Stimulated activated CD4-positive, alpha-beta T cell treated with anti-CD3 and anti-CD28 coated beads, Interleukin-12 subunit alpha, Interleukin-12 subunit beta, amount 100 ng/mL, for 24 hours (primary cell): ENCODE results near the gene GNPDA1.

Source experiments
- DNase-seq, 2 experiments: peaks; one replicate each; pipeline ENCODE4 v3.0.0-alpha.2; 2020; ENCODE audit warnings: low read depth in 2 of 2

GNPDA1 gene

GRCh38 chr5:141994511-141995136 is 18.2 kb downstream of the GNPDA1 start:
- no peak for DNase-seq

DNA sequence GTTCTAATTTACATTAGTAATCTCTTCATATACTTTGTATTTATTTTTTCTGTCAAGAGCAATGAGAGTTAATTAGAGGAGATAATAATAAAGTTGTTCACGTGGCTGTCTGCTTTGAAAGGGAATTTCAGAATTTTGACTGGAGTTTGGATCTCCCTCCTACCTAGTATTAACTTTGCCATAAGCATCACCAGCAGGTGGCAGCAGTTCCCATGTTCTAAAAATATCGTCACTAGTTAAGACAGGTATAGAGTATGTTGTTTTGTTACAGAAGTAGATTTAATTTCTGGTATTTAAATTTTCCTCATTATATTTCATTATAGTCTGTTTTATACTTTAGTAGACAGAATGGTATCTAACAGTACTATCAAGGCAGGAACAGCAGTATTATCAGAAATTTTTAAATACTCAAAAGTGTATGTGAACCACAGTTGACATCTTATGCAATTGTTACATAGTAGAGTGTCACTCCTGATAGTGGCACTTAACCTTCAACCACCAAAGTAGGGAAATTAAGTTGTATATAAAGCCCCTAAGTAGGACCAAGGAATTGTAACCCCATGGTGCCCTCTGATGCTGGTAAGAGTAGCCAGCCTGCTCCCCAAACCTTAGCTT is 20.4 kb downstream of the GNPDA1 start:
- DNase-seq = peak in 1 of 2 experiments; percentile 81

- no peak for DNase-seq
These were observed 23.1 kb downstream of the GNPDA1 start for GRCh38 chr5:141989720-141990119.

GRCh38 chr5:141986072-141986471 is 26.8 kb downstream of the GNPDA1 start:
- no peak for DNase-seq

DNA sequence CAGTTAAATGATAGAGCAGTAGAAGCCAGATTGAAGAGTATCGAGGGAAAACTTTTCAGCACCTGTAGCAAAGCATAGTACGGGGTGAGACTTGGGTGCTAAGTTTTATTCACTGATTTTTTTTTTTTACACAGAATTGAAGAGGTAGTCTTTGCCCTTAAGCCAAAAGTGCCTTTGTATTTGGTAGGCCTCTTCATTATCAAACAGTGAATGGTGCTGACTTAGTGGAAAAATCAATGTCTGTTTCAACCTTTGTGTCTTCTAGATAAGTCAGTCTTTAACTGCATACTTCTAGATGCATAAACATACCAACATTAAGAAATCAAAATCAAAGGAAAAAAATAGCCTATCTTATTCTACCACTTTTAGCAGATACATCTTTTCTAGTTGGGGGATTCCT is 30.2 kb downstream of the GNPDA1 start:
- no peak for DNase-seq

DNA sequence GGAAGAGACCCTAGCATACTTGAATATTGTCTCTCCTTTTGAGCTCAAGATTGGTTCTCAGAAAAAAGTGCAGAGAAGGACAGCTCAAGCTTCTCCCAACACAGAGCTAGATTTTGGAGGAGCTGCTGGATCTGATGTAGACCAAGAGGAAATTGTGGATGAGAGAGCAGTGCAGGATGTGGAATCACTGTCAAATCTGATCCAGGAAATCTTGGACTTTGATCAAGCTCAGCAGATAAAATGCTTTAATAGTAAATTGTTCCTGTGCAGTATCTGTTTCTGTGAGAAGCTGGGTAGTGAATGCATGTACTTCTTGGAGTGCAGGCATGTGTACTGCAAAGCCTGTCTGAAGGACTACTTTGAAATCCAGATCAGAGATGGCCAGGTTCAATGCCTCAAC is 34.4 kb downstream of the GNPDA1 start:
- no peak for DNase-seq

DNA sequence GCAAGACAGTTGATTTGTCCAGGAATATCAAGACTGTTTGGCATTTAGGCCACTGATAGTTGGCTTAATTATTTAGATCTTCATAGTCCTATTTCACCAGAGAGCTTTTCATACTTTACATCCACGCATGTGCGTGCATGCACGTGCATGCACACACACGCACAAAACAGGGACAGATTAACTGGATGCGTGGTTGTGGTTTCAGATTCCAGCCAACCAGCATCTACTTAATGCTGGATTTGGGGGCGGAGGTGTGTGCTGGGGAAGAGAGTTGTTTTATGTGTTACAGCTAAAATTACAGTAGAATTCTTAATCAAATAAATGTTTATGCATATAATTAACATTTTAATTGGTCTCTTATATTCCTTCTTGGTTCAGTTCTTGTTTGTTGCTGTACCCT is 36.7 kb downstream of the GNPDA1 start:
- DNase-seq = no peak

GRCh38 chr5:141973871-141974595 is 38.8 kb downstream of the GNPDA1 start:
- DNase-seq = no peak

GRCh38 chr5:141969783-141970771 is 42.8 kb downstream of the GNPDA1 start:
- no peak for DNase-seq

GRCh38 chr5:141968914-141969608 is 43.8 kb downstream of the GNPDA1 start, which contains the start of gene RNF14:
Gene RNF14 (plus strand): TSS chr5:141969105. CDS start chr5:141973589, 4,484 bp downstream.
- peak; percentile 86 to 90 for DNase-seq

- DNase-seq = no peak
These were observed 45.9 kb downstream of the GNPDA1 start for GRCh38 chr5:141966963-141967333.

DNA sequence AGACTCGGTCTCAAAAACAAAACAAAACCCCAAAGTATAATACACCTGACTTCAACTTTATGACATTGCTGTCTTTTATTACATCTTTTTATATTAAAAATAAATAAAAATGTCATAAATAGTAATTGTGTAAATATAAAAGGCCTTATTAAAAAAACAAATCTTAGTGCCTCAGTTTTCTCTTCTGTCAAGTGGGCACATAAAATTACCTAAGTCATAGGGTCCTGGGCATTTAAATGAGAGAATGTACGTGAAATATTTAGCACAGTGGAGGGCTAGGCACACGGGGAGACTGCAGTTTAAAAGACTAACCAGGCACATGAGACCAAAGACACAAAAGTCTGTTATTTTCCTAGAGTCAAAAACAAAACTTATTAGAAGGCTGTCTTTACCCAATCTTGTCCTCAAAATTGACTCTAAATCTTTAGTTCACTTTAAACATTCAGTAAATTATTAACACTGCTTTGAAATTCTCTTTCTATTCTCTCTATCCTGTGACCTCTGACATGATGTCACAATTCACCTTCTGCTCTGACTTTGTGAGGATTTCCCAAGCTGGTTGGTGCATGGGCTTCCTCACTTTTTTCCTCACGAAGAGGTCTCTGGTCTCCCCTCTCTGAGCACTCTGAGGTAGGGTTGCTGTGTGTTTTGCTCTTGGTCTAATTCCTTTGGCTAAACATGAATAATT is 46.4 kb downstream of the GNPDA1 start:
- no peak for DNase-seq

GRCh38 chr5:141965071-141965470 is 47.8 kb downstream of the GNPDA1 start:
- no peak for DNase-seq

DNA sequence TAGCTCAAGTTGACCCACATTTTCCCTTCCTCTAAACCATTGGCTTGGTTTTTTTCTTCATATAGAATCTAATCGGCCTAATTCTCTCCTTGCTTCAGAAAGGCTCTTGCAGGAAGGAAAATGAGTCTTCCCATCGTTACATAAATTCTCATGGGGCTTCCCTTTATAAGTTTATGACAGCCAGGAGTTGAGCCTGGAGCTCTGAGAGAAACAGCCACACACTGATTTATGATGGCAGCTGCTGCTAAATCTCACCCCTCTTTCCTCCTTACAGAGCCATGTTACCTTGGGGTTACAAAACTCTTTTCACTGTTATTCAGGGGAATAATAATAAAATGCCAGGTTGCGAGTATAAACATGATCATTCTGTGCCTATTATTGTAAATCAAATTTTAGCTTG is 49.1 kb downstream of the GNPDA1 start:
- DNase-seq = no peak

DNA sequence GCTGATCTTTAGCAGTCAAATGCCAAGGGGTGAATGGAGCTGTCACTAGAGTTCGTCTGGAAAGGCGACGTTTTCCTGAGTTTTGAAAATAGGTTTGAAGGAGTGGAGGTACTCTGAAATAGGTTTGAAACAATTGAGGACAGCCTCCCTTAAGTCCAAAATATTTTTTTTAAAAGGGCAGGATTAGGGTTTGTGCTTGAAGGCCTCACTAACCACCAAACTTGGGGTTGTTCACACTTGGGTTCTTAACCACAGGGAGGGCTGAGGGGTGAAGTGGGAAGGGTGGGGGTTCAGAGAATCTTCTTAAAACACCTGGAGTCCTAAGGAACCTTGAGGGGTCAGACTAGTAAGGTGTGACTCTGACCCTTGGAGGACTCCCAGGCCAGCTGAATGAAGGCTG is 51.4 kb downstream of the GNPDA1 start:
- DNase-seq = no peak

DNA sequence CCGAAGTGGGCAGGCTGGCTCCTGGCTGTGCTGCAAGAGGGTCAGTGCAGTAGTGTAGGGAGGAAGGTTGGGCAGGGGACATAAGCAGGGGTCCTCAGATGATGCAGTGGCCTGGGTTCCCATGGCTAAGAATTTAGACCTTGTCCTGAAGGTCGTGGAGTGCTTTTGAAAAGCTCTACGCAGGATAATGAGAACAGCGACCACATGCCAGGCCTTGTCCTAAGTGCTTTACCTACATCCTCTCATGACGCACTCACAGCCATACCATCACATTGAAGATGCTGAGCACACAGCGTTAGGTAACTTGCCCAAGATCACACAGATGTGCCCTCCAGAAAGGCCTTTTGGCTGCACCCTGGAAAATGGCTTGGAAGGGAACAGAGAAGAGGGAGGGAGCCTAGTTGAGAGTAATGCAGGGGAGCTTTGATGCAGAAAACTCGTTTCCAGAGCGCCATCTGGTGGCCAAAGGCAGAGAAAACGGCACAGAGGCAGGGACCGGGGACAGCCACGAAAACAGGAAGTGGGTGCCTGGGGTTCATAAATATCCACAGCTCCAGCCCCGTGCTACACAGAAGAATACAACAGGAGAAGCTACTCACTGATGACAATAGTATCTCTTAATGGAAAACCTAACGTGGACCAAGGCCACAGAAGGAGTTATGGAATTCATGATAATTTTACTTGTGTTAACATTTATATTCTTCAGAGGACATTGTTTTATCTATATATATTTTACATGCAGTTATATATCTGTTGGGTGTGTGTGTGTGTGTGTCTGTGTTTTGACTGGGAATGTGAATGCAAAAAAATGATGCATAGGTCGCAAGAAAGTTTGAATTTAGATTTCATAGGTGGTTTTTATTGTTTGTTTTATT is 52.1 kb downstream of the GNPDA1 start:
- peak; percentile 73 to 89 for DNase-seq

GRCh38 chr5:141960018-141960417 is 52.8 kb downstream of the GNPDA1 start:
- no peak for DNase-seq

DNA sequence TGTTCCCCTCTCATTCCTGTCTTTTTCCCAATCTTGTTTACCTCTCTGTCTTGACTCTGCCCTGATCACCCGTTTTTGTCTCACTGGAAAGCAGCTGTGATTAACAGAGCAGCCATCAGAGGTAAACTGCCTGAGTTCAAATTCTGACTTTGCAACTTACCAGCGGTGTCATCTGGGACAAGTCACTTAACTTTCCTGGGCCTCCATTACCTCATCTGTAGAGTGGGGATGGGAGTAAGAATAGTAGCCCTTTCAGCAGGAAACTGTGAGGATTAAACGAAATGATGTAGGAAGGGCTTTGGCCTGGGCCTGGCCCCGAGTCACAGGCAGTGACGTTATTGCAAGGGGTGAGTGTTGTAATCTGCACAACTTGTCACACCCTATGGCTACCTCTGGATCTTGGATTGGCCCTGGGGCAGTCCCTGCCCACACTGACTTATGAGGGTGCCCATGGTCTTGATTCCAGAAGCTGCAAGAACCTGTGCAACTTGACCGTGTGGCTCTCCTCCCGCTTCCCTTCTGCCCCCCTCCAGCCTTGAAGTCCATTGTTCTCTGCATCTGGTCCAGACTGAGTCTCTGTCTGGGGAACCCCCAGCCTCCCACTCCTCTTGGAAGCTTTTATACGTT is 54.2 kb downstream of the GNPDA1 start:
- DNase-seq = no peak

DNA sequence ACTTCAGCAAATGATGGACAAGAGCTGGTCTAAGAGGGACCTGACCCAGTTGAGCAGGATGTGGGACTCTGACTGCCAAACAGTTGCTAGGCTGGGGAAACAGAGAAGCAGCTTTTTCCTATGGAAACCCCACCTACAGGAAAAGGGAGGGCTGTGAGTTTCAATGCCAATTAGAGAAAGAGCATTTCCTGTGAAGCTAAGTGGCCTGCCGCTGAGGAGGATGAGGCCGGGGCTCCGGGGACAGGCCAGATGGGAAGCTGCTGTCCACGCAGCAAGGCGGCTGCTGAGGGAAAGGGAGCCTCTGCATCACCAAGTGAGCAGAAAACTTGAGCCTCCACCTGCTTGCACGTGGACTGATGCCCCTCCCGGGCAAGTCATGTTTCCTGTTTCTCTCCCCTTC is 54.7 kb downstream of the GNPDA1 start, which contains the start of gene PCDH12:
Gene PCDH12 (minus strand): TSS at position 90 of the 400 bp plus-strand sequence. CDS start 351 bp downstream, outside the sequence.
- DNase-seq = no peak
